Stimulated activated CD8-positive, alpha-beta memory T cell treated with anti-CD3 and anti-CD28 coated beads, Interleukin-15, amount 100 ng/mL, for 24 hours (primary cell): ENCODE data around the gene CPNE2.
"Not testable (repeated sequence)": the region's sequence is repeated elsewhere in the genome, so short reads cannot be mapped to it uniquely, and the experiment has no call there.

ENCODE experiments used
- DNase-seq: peaks from one replicate; pipeline ENCODE4 v3.0.0-alpha.2; 2020; ENCODE audit warnings: low read depth

Gene CPNE2

GRCh38 chr16:57098188-57098841, 5.9 kb downstream of the CPNE2 start:
- DNase-seq: no peak

GRCh38 chr16:57099965-57100364, 7.6 kb downstream of the CPNE2 start:
- DNase-seq: not testable (repeated sequence)

GRCh38 chr16:57100445-57100844, 8.1 kb downstream of the CPNE2 start:
- DNase-seq: no peak

GRCh38 chr16:57102888-57103851, 10.8 kb downstream of the CPNE2 start:
- DNase-seq: no peak

- no peak for DNase-seq
Observed at GRCh38 chr16:57104706-57105105, 12.3 kb downstream of the CPNE2 start.

- no peak for DNase-seq
Observed at GRCh38 chr16:57105184-57105583, 12.8 kb downstream of the CPNE2 start.

GRCh38 chr16:57106767-57107166, 14.4 kb downstream of the CPNE2 start:
- DNase-seq: no peak

GRCh38 chr16:57107321-57107922, 15.0 kb downstream of the CPNE2 start:
- DNase-seq: no peak

- no peak for DNase-seq
Observed at GRCh38 chr16:57108432-57108831, 16.0 kb downstream of the CPNE2 start.

- not testable (repeated sequence) for DNase-seq
Observed at GRCh38 chr16:57109259-57110105, 17.1 kb downstream of the CPNE2 start.

GRCh38 chr16:57110937-57111336, 18.6 kb downstream of the CPNE2 start:
- no peak for DNase-seq

- no peak for DNase-seq
Observed at GRCh38 chr16:57111420-57111819, 19.0 kb downstream of the CPNE2 start.

GRCh38 chr16:57112403-57113041, 20.1 kb downstream of the CPNE2 start:
- no peak for DNase-seq

GRCh38 chr16:57113042-57113453, 20.7 kb downstream of the CPNE2 start:
- DNase-seq: no peak

GRCh38 chr16:57113664-57114063, 21.3 kb downstream of the CPNE2 start:
- DNase-seq: no peak

- DNase-seq: no peak
Observed at GRCh38 chr16:57115168-57115513, 22.8 kb downstream of the CPNE2 start.

- DNase-seq: no peak
Observed at GRCh38 chr16:57115514-57116182, 23.3 kb downstream of the CPNE2 start.

- no peak for DNase-seq
Observed at GRCh38 chr16:57118461-57119084, 26.2 kb downstream of the CPNE2 start.

GRCh38 chr16:57123216-57123973, 31.0 kb downstream of the CPNE2 start:
- no peak for DNase-seq
